Loucy (cell line): ENCODE results near the gene ZNF586.
"Not testable (repeated sequence)": the region's sequence is repeated elsewhere in the genome, so short reads cannot be mapped to it uniquely, and the experiment has no call there.

Experiments
- H2AFZ ChIP-seq: fragments of 200-600 bp; sonication (generic); 2 replicates; pipeline ENCODE4 v1.6.0; 2016; ENCODE audit warnings: antibody characterized with exemption, mild to moderate bottlenecking, low read length, moderate library complexity
- H3F3A ChIP-seq: fragments of 200-600 bp; 2 replicates; pipeline ENCODE4 v1.6.0; 2016; ENCODE audit warnings: antibody characterized with exemption, low read depth, mild to moderate bottlenecking
- H3K27me3 ChIP-seq: fragments of 200-600 bp; sonication (generic); 2 replicates; pipeline ENCODE4 v1.6.1; 2014; ENCODE audit warnings: low read length, mild to moderate bottlenecking; ENCODE audit not compliant: insufficient read depth, poor library complexity, severe bottlenecking
- H3K36me3 ChIP-seq: fragments of 200-600 bp; sonication (generic); 2 replicates; pipeline ENCODE4 v1.6.1; 2016; ENCODE audit warnings: low read length; ENCODE audit not compliant: insufficient read depth
- H3K4me1 ChIP-seq: fragments of 200-600 bp; sonication (generic); 2 replicates; pipeline ENCODE4 v1.5.1; 2014; ENCODE audit warnings: low read length, mild to moderate bottlenecking; ENCODE audit not compliant: insufficient read depth, poor library complexity, severe bottlenecking
- H3K4me2 ChIP-seq: fragments of 200-600 bp; sonication (generic); 2 replicates; pipeline ENCODE4 v1.6.0; 2014; ENCODE audit warnings: antibody characterized with exemption, low read length, low read depth, mild to moderate bottlenecking; ENCODE audit not compliant: poor library complexity, severe bottlenecking
- H3K4me3 ChIP-seq: fragments of 200-600 bp; sonication (generic); 2 replicates; pipeline ENCODE4 v1.5.1; 2014; ENCODE audit warnings: low read length, mild to moderate bottlenecking, mixed read lengths; ENCODE audit not compliant: poor library complexity, severe bottlenecking
- H3K79me2 ChIP-seq: fragments of 200-600 bp; sonication (generic); 2 replicates; pipeline ENCODE4 v1.6.1; 2014; ENCODE audit warnings: low read length; ENCODE audit not compliant: insufficient read depth
- H3K9ac ChIP-seq: fragments of 200-600 bp; sonication (generic); 2 replicates; pipeline ENCODE4 v1.6.0; 2014; ENCODE audit warnings: mild to moderate bottlenecking, low read depth, low read length, moderate library complexity; ENCODE audit not compliant: poor library complexity, severe bottlenecking
- H3K9me2 ChIP-seq: fragments of 200-600 bp; sonication (generic); replicated peaks from 2 replicates; pipeline ENCODE4 v1.6.1; 2016; ENCODE audit warnings: low read depth, low read length, mixed read lengths
- H3K9me3 ChIP-seq: fragments of 200-600 bp; sonication (generic); 2 replicates; pipeline ENCODE4 v1.6.1; 2014; ENCODE audit warnings: mild to moderate bottlenecking, antibody characterized with exemption, low read length, low read depth; ENCODE audit not compliant: insufficient read depth
- H4K20me1 ChIP-seq: fragments of 200-600 bp; sonication (generic); 2 replicates; pipeline ENCODE4 v1.6.0; 2014; ENCODE audit warnings: antibody characterized with exemption, low read length, mild to moderate bottlenecking; ENCODE audit not compliant: insufficient read depth, poor library complexity, severe bottlenecking
- CTCF ChIP-seq: fragments of 200-600 bp; sonication (generic); conservative IDR thresholded peaks from 2 replicates; pipeline ENCODE4 v1.5.1; 2014; ENCODE audit warnings: mild to moderate bottlenecking, antibody characterized with exemption, low read length
- EZH2phosphoT487 ChIP-seq: fragments of 200-600 bp; IDR thresholded peaks from 2 replicates; pipeline ENCODE4 v1.6.1; 2018; ENCODE audit warnings: antibody characterized with exemption, mild to moderate bottlenecking, moderate library complexity, borderline replicate concordance

ZNF586 gene

GRCh38 chr19:57738320-57738719, 31.2 kb upstream of the ZNF586 start:
- H3K4me1 ChIP-seq, H3K9ac ChIP-seq, H3F3A ChIP-seq, H3K79me2 ChIP-seq, H4K20me1 ChIP-seq, H2AFZ ChIP-seq, H3K9me3 ChIP-seq, H3K36me3 ChIP-seq, H3K9me2 ChIP-seq, H3K4me3 ChIP-seq, H3K27me3 ChIP-seq, H3K4me2 ChIP-seq: not testable (repeated sequence)
- peak; percentile 38 for TF ChIP-seq CTCF

- H4K20me1 ChIP-seq, H3K4me1 ChIP-seq, H3K4me2 ChIP-seq, H3K9me3 ChIP-seq, H3K9me2 ChIP-seq, H3K27me3 ChIP-seq, H3K79me2 ChIP-seq, H3K9ac ChIP-seq, H2AFZ ChIP-seq, H3K36me3 ChIP-seq, H3K4me3 ChIP-seq, H3F3A ChIP-seq: not testable (repeated sequence)
Observed at GRCh38 chr19:57738770-57739169, 30.7 kb upstream of the ZNF586 start.

GRCh38 chr19:57746580-57747471, 22.6 kb upstream of the ZNF586 start, which contains the start of gene ZNF776:
Gene ZNF776, plus strand, starts transcription at chr19:57746815. Its CDS starts 244 bp downstream, at chr19:57747059.
- H3K4me1 ChIP-seq: peaks cover 19% of the 10 kb centered on the region
- peak within 1 kb of the TSS; percentile 99 for H2AFZ ChIP-seq
- H3K9me2 ChIP-seq: no peaks in the 10 kb centered on the region
- peak within 1 kb of the TSS; percentile 91 for H3K9ac ChIP-seq
- 0 out of 2 replicates have a peak, but pooled peaks cover 4% of the 10 kb centered on the region for H3K9me3 ChIP-seq
- H3K4me3 ChIP-seq: peak within 1 kb of the TSS; percentile 91
- H3K4me2 ChIP-seq: peak within 1 kb of the TSS; percentile 91
- peaks cover 4% of the 10 kb centered on the region for H4K20me1 ChIP-seq
- peaks cover 14% of the 10 kb centered on the region; the same call in 1 of the 2 replicates for H3K36me3 ChIP-seq
- TF ChIP-seq EZH2phosphoT487 (no peak), CTCF (no peak)
- peaks cover 44% of the 10 kb centered on the region for H3K79me2 ChIP-seq
- H3K27me3 ChIP-seq: peaks cover 9% of the 10 kb centered on the region
- no peaks in the 10 kb centered on the region for H3F3A ChIP-seq
